ENCODE results near the gene GPR61.

DNA sequence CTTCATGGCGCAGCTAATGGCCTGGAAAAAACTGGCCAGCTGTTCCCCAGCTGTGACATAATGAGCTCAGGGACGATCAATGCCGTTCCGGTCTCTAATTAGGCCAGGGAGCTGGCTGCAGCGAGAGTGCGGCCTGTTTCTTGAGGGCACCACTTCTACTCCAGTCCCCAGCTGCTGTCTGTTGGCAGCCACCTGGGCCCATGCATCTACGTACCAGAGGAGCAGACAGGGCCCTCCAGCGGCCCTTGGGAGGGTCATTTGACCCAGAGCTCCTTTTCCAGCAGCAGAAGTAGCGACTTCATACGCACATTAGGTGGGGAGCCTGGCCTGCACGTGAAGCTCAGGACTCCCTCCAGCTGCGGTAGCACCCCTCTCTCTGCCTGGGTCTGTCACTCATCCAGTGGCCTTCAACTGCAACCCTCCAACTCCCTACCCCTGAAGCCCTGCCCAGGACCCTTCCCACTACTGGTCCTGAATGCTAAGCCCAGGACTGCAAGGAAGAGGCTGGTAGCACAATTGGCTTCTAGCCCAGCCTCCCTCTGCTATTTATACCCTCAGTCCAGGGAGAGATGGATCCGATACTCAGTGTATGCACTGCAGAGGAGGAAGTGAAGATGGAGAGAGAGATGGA, 9.1 kb upstream of the GPR61 start:
- no peak for TF ChIP-seq EZH2 (IDR thresholded peaks at IDR 0.05)
- no peak for TF ChIP-seq POLR2AphosphoS5 (IDR thresholded peaks at IDR 0.05; ENCODE audit: borderline replicate concordance, low read depth, low read length)

Data from SK-N-MC (cell line).